GM13977 (cell line): ENCODE data around the gene MTHFD1L.
"Not testable (repeated sequence)": the region's sequence is repeated elsewhere in the genome, so short reads cannot be mapped to it uniquely, and the experiment has no call there.

Experiments
- DNase-seq: peaks from one replicate; pipeline ENCODE4 v3.0.0; 2012; ENCODE audit warnings: low spot score
- in situ Hi-C: fragments of 300-500 bp; cut with MboI; formaldehyde crosslinking; loops from one replicate; pipeline ENCODE4 v1.12.0; 2022; ENCODE audit warnings: low sequenced_read_pairs, low pct_unique_long_range_greater_than_20kb, mixed read lengths, inconsistent platforms; ENCODE audit not compliant: unreplicated experiment
- TF ChIP-seq, protein P1 (sequence below): IDR thresholded peaks from 2 replicates; pipeline ENCODE4 v1.5.1; 2012; ENCODE audit warnings: mild to moderate bottlenecking, control low read depth; ENCODE audit not compliant: insufficient read depth; ENCODE audit errors: extremely low read depth, missing control alignments

The MTHFD1L gene

DNA sequence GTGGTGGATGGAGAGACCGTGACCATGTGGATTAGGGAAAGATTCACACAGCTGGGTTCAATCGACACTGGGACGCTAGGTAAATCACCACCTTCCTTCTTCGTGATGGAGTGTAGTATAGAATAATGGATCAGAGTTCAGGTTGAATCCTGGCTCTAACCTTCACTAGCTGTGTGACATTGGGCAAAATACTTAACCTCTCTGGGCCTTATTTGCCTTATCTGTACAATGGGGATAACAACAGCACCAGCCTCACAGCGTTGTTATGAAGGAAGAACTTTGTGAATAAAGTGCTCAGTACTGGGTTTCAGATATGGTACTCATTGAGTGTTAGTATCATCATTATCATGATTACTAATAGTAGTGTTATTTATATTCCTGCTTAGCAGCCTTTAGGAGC lies 248.1 kb downstream of the MTHFD1L start:
- TF ChIP-seq, protein P1, sequence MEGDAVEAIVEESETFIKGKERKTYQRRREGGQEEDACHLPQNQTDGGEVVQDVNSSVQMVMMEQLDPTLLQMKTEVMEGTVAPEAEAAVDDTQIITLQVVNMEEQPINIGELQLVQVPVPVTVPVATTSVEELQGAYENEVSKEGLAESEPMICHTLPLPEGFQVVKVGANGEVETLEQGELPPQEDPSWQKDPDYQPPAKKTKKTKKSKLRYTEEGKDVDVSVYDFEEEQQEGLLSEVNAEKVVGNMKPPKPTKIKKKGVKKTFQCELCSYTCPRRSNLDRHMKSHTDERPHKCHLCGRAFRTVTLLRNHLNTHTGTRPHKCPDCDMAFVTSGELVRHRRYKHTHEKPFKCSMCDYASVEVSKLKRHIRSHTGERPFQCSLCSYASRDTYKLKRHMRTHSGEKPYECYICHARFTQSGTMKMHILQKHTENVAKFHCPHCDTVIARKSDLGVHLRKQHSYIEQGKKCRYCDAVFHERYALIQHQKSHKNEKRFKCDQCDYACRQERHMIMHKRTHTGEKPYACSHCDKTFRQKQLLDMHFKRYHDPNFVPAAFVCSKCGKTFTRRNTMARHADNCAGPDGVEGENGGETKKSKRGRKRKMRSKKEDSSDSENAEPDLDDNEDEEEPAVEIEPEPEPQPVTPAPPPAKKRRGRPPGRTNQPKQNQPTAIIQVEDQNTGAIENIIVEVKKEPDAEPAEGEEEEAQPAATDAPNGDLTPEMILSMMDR: no peak
- in situ Hi-C loops: no loop called here
- no peak for DNase-seq

GRCh38 chr6:151118461-151119123 lies 253.1 kb downstream of the MTHFD1L start:
- DNase-seq: no peak
- in situ Hi-C loops: no loop called here
- TF ChIP-seq, protein P1: no peak

- no peak for DNase-seq
- TF ChIP-seq, protein P1: no peak
Measured at GRCh38 chr6:151119823-151120524, 254.5 kb downstream of the MTHFD1L start.

DNA sequence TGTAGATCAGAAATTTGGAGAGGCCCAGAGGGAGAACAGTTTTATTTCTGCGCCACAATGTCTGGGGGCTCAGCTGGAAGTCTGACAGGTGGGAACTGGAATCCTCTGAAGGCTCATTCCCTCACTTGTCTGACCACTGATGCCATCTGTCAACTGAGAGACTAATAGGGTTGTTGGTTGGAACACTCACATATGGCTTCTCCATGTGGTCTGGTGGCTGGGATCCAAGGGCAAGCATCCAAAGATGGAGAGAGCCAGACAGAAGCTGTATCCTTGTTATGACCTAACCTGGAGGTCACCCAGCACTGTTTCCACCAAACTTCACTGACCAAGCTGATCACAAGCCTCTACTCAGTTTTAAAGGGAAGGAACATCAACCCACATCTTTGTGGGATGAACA lies 256.4 kb downstream of the MTHFD1L start:
- TF ChIP-seq, protein P1: no peak
- DNase-seq: no peak
- in situ Hi-C loops: no loop called here

More at GRCh38 chr6:151119823-151120524, 254.5 kb downstream of the MTHFD1L start:
- in situ Hi-C loops: no loop called here

GRCh38 chr6:151123641-151124040 lies 258.1 kb downstream of the MTHFD1L start:
- DNase-seq, in situ Hi-C loops: not testable (repeated sequence)

DNA sequence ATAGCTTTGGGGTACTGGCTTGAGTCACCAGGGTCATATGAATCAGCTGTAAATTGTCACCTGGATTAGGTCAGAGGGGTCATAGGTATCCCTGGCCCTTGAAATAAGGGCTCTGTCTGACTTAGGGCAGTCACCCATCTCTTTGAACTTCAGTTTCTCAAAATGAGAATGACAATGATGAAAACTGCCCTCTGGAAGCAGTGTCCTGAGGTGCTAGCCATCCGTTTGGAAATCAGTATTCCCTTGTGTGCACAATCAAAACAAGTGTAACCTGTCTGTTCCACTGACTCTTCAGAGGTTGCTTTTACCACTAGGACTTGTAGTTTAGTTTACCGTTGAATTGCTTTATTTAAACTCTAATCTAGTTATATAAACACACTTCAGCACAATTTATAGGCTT lies 259.7 kb downstream of the MTHFD1L start:
- DNase-seq, in situ Hi-C loops: not testable (repeated sequence)

DNA sequence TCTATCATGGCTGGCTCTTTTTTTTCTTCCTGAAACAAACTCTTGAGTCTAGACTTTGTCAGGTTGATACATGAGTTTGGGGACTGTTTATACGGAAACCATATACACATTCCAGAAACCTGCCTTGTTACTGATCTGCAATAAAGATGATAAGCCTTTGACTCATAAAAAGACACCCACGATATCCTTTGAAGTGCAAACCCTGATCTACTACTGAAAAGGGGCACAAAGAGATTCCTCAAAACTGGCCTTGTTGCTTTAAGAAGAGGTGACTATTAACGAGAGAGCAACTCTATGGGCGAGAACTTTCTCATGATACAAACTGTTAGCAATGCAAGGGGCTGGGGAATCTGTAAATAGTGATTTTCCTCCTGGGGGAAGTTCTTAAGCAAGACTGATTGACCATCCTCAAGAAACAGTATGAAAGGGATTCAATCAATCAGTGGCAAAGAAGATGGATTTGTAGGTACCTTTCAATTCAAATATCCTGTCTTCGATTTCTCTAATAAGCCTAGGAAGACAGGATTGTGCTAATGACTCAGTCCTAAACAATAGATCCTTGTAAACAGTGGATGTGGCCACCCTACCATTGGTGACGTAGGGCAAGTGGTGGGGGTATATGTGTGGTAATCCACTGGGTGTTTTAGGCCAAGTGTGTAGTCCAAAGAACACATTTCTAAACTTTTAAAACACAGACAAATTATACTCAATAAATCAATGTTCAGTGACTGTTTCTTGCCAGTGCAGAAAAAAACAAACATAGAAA lies 260.3 kb downstream of the MTHFD1L start:
- in situ Hi-C loops, DNase-seq: not testable (repeated sequence)

GRCh38 chr6:151126417-151126724 lies 260.9 kb downstream of the MTHFD1L start:
- in situ Hi-C loops, DNase-seq: not testable (repeated sequence)

- DNase-seq, in situ Hi-C loops: not testable (repeated sequence)
Measured at GRCh38 chr6:151127133-151127798, 261.8 kb downstream of the MTHFD1L start.
